IMR-90 (cell line): Measurements from ENCODE around the gene BMP2K. TPM values are rescaled to one million over a fixed set of nuclear protein-coding genes. Genes with fewer than 3 reads are reported as not detected.

Experiments used
- ATAC-seq: fragments of 200-7000 bp; cut with Tn5 transposase; 2 replicates; pipeline ENCODE4 v1.9.1; 2020; ENCODE audit warnings: low read depth, mild to moderate bottlenecking, moderate library complexity
- BruUV-seq: library from RNA; stranded (reverse); fragments of 400-500 nt; replicated peaks from 2 replicates; lab custom pipeline; 2021; lab: Mats Ljungman, UMichigan
- CTCF ChIA-PET: fragments of 300-600 bp; formaldehyde crosslinking; extraction: SDS; loops from one replicate; lab custom pipeline; 2021; ENCODE audit warnings: antibody characterized with exemption; lab: Yijun Ruan, JAX
- POLR2A ChIA-PET: fragments of 300-600 bp; sonication (Branson Sonifier 250); formaldehyde crosslinking; loops from one replicate; lab custom pipeline; 2022; ENCODE audit warnings: antibody characterized with exemption; ENCODE audit not compliant: unreplicated experiment; lab: Charles Lee
- DNase-seq: peaks from one replicate; pipeline ENCODE4 v3.0.0; 2013
- H2AFZ ChIP-seq: replicated peaks from 2 replicates; pipeline ENCODE3; 2013; ENCODE audit warnings: low read length, mild to moderate bottlenecking; ENCODE audit not compliant: poor library complexity
- H2AK5ac ChIP-seq: 2 replicates; pipeline ENCODE4 v1.6.1; 2013; ENCODE audit warnings: low read depth, low read length, inconsistent platforms
- H2AK9ac ChIP-seq: replicated peaks from 2 replicates; pipeline ENCODE3; 2013; ENCODE audit warnings: mild to moderate bottlenecking, low read depth, low read length, moderate library complexity; ENCODE audit not compliant: poor library complexity
- H2BK120ac ChIP-seq: 2 replicates; pipeline ENCODE4 v1.6.1; 2013; ENCODE audit warnings: low read depth, low read length, inconsistent platforms
- H2BK15ac ChIP-seq: 3 replicates; pipeline ENCODE4 v1.6.1; 2013; ENCODE audit warnings: low read depth, low read length, inconsistent platforms
- H2BK20ac ChIP-seq: 2 replicates; pipeline ENCODE4 v1.6.1; 2013; ENCODE audit warnings: low read depth, mild to moderate bottlenecking, inconsistent platforms, low read length, moderate library complexity
- H2BK5ac ChIP-seq: 2 replicates; pipeline ENCODE4 v1.6.1; 2013; ENCODE audit warnings: mild to moderate bottlenecking, low read depth, low read length, inconsistent platforms; ENCODE audit not compliant: poor library complexity, severe bottlenecking
- H3K14ac ChIP-seq: replicated peaks from 2 replicates; pipeline ENCODE4 v1.6.1; 2013; ENCODE audit warnings: low read depth, low read length, inconsistent platforms
- H3K18ac ChIP-seq: 2 replicates; pipeline ENCODE4 v1.6.1; 2013; ENCODE audit warnings: low read depth, low read length, control low read depth
- H3K23ac ChIP-seq: 2 replicates; pipeline ENCODE4 v1.6.1; 2013; ENCODE audit warnings: low read depth, low read length, inconsistent platforms
- H3K27ac ChIP-seq: 2 replicates; pipeline ENCODE4 v1.5.1; 2013; ENCODE audit warnings: mild to moderate bottlenecking, control low read depth, low read length; ENCODE audit not compliant: insufficient read depth
- H3K27me3 ChIP-seq: 2 replicates; pipeline ENCODE4 v1.6.1; 2013; ENCODE audit warnings: low read length; ENCODE audit not compliant: control insufficient read depth, insufficient read depth
- H3K36me3 ChIP-seq: 2 replicates; pipeline ENCODE4 v1.6.1; 2013; ENCODE audit warnings: low read length, mixed read lengths; ENCODE audit not compliant: control insufficient read depth, insufficient read depth
- H3K4ac ChIP-seq: 2 replicates; pipeline ENCODE4 v1.6.1; 2013; ENCODE audit warnings: low read depth, low read length, inconsistent platforms
- H3K4me1 ChIP-seq: 2 replicates; pipeline ENCODE4 v1.6.1; 2013; ENCODE audit warnings: low read length, mixed read lengths; ENCODE audit not compliant: control insufficient read depth, insufficient read depth
- H3K4me2 ChIP-seq: 2 replicates; pipeline ENCODE4 v1.6.1; 2013; ENCODE audit warnings: low read depth, mild to moderate bottlenecking, control low read depth, low read length, moderate library complexity
- H3K4me3 ChIP-seq: 2 replicates; pipeline ENCODE4 v1.5.1; 2013; ENCODE audit warnings: low read depth, mild to moderate bottlenecking, control low read depth, low read length, moderate library complexity; ENCODE audit not compliant: insufficient read depth
- H3K56ac ChIP-seq: 2 replicates; pipeline ENCODE4 v1.6.1; 2013; ENCODE audit warnings: low read length, inconsistent platforms; ENCODE audit not compliant: insufficient read depth; ENCODE audit errors: extremely low read depth
- H3K79me1 ChIP-seq, 2 experiments: 2 replicates each; pipeline ENCODE4 v1.6.1; 2013; ENCODE audit warnings: low read length in 2 of 2, inconsistent platforms in 1 of 2, low read depth in 1 of 2
- H3K9ac ChIP-seq: 2 replicates; pipeline ENCODE4 v1.6.1; 2013; ENCODE audit warnings: low read depth, low read length, control low read depth
- H3K9me1 ChIP-seq: 2 replicates; pipeline ENCODE4 v1.6.1; 2013; ENCODE audit warnings: low read length, inconsistent platforms; ENCODE audit not compliant: insufficient read depth
- H3K9me3 ChIP-seq: 2 replicates; pipeline ENCODE4 v1.6.1; 2013; ENCODE audit warnings: low read length; ENCODE audit not compliant: control insufficient read depth, insufficient read depth
- H4K20me1 ChIP-seq: 2 replicates; pipeline ENCODE4 v1.6.1; 2013; ENCODE audit warnings: low read length, inconsistent platforms; ENCODE audit not compliant: insufficient read depth
- H4K5ac ChIP-seq: 2 replicates; pipeline ENCODE4 v1.6.1; 2013; ENCODE audit warnings: mild to moderate bottlenecking, low read depth, low read length, control low read depth
- H4K8ac ChIP-seq, 2 experiments: 2 replicates each; pipeline ENCODE4 v1.6.1; 2013; ENCODE audit warnings: low read depth in 2 of 2, low read length in 2 of 2, control low read depth in 1 of 2, inconsistent platforms in 1 of 2
- H4K91ac ChIP-seq: 2 replicates; pipeline ENCODE4 v1.6.1; 2013; ENCODE audit warnings: low read depth, low read length, inconsistent platforms; ENCODE audit not compliant: insufficient read depth
- BHLHE40 ChIP-seq: fragments of 150-350 bp; IDR thresholded peaks from 2 replicates; pipeline ENCODE4 v1.6.1; 2016; ENCODE audit warnings: mild to moderate bottlenecking, low read depth, low read length
- CHD1 ChIP-seq: IDR thresholded peaks from 2 replicates; pipeline ENCODE4 v1.6.1; 2012; ENCODE audit warnings: low read depth, low read length, improper control_type of control experiment
- MAZ ChIP-seq: IDR thresholded peaks from 2 replicates; pipeline ENCODE4 v1.6.1; 2012; ENCODE audit warnings: low read depth, mild to moderate bottlenecking, low read length, improper control_type of control experiment, moderate library complexity, borderline replicate concordance
- MXI1 ChIP-seq: IDR thresholded peaks from 2 replicates; pipeline ENCODE4 v1.6.1; 2012; ENCODE audit warnings: low read depth, mild to moderate bottlenecking, low read length, moderate library complexity, borderline replicate concordance
- NFE2L2 ChIP-seq: fragments of 150-350 bp; IDR thresholded peaks from 2 replicates; pipeline ENCODE4 v1.6.1; 2016; ENCODE audit warnings: low read depth, mild to moderate bottlenecking, low read length
- RCOR1 ChIP-seq: IDR thresholded peaks from 2 replicates; pipeline ENCODE4 v1.6.1; 2012; ENCODE audit warnings: mild to moderate bottlenecking, low read length, improper control_type of control experiment; ENCODE audit not compliant: insufficient replicate concordance
- dilution Hi-C: fragments of 300-500 bp; cut with HindIII; formaldehyde crosslinking; loops from one replicate; pipeline ENCODE4 v1.14.3; 2018; ENCODE audit warnings: low sequenced_read_pairs; ENCODE audit not compliant: unreplicated experiment
- in situ Hi-C: fragments of 300-500 bp; cut with MboI; formaldehyde crosslinking; loops from 3 replicates; pipeline ENCODE4 v1.14.3; 2019; ENCODE audit warnings: low sequenced_read_pairs, inconsistent platforms, mixed read lengths
- intact Hi-C: fragments of 100-400 bp; cut with micrococcal nuclease; formaldehyde crosslinking; loops from 2 replicates; pipeline ENCODE4 v1.10.0; 2022
- polyA plus RNA-seq, 3 experiments: library from polyadenylated mRNA; depleted of rRNA; stranded (reverse); fragments of >200 nt; gene quantifications; 2 replicates each; pipeline ENCODE4 v1.2.3, GENCODE V29; 2012; ENCODE audit warnings: low replicate concordance in 1 of 3
- total RNA-seq: library from RNA; depleted of rRNA; stranded (reverse); fragments of >200 nt; gene quantifications from 2 replicates; pipeline ENCODE4 v1.2.3, GENCODE V29; 2012
- TF ChIP-seq, protein P1 (sequence below): conservative IDR thresholded peaks from 2 replicates; pipeline ENCODE4 v1.5.1; 2012; ENCODE audit warnings: mild to moderate bottlenecking, low read depth, low read length, improper control_type of control experiment

BMP2K gene
- total and polyA plus RNA-seq, 2 of the 4 experiments (the other 2 are of a cell fraction) = 15.8 to 46.1 TPM

DNA sequence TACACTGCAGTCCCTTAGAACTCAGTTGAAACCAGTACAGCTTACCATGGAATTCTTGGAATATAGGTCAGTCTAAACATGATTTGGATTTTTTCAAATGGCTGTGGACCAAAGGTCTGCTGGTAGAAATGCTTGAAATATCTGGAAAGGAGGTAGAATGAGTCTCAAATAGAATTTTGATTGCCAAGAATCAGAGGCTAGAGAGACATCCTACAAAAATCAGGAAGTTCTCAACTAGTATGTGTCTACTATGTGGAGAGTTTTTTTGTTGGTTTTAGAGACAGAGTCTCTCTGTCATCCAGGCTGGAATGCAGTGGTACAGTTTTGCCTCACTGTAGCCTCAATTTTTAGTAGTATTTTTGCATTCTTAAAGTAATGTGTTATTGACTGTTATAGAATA lies 109.4 kb downstream of the BMP2K start:
- no peak overlapping the region for H4K8ac ChIP-seq
- no peak overlapping the region for H3K23ac ChIP-seq
- intact Hi-C loops (no loop called here), in situ Hi-C loops (no loop called here), dilution Hi-C loops (no loop called here)
- no peak overlapping the region for H3K4ac ChIP-seq
- H4K20me1 ChIP-seq = no peaks in the 10 kb centered on the region
- ChIA-PET CTCF (no interaction called here), POLR2A (no interaction called here)
- TF ChIP-seq MAZ = no peak
- TF ChIP-seq, protein P1, sequence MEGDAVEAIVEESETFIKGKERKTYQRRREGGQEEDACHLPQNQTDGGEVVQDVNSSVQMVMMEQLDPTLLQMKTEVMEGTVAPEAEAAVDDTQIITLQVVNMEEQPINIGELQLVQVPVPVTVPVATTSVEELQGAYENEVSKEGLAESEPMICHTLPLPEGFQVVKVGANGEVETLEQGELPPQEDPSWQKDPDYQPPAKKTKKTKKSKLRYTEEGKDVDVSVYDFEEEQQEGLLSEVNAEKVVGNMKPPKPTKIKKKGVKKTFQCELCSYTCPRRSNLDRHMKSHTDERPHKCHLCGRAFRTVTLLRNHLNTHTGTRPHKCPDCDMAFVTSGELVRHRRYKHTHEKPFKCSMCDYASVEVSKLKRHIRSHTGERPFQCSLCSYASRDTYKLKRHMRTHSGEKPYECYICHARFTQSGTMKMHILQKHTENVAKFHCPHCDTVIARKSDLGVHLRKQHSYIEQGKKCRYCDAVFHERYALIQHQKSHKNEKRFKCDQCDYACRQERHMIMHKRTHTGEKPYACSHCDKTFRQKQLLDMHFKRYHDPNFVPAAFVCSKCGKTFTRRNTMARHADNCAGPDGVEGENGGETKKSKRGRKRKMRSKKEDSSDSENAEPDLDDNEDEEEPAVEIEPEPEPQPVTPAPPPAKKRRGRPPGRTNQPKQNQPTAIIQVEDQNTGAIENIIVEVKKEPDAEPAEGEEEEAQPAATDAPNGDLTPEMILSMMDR = no peak
- TF ChIP-seq MXI1 = no peak
- TF ChIP-seq NFE2L2 = no peak
- no peak for TF ChIP-seq BHLHE40
- TF ChIP-seq CHD1 = no peak
- TF ChIP-seq RCOR1 = no peak
- H2AK5ac ChIP-seq = no peak overlapping the region
- H3K27ac ChIP-seq = no peak overlapping the region
- H2AK9ac ChIP-seq = no peak overlapping the region
- no peak overlapping the region for H3K4me3 ChIP-seq
- no peaks in the 10 kb centered on the region for H3K9me1 ChIP-seq
- no peaks in the 10 kb centered on the region for H3K27me3 ChIP-seq
- H2BK5ac ChIP-seq = peak overlapping the region; percentile 2
- H4K91ac ChIP-seq = no peak overlapping the region
- H3K56ac ChIP-seq = no peak overlapping the region
- BruUV-seq = no TSS peak
- peak overlapping the region; percentile 28; the same call in 1 of the 2 replicates for H3K4me2 ChIP-seq
- DNase-seq (peak; percentile 48), ATAC-seq (peak; percentile 91)
- no peak overlapping the region for H2BK20ac ChIP-seq
- no peak overlapping the region for H3K18ac ChIP-seq
- H2BK15ac ChIP-seq = no peak overlapping the region
- peaks cover 5% of the 10 kb centered on the region; the same call in 1 of the 2 replicates for H3K4me1 ChIP-seq
- no peak overlapping the region for H2AFZ ChIP-seq
- H3K79me1 ChIP-seq = peaks cover 0 to 4% of the 10 kb centered on the region in 2 experiments; a peak in 1 of 4 replicates
- H3K9ac ChIP-seq = no peak overlapping the region
- H4K5ac ChIP-seq = no peak overlapping the region
- H3K36me3 ChIP-seq = no peaks in the 10 kb centered on the region
- H2BK120ac ChIP-seq = no peak overlapping the region
- H3K9me3 ChIP-seq = no peaks in the 10 kb centered on the region
- no peak overlapping the region for H3K14ac ChIP-seq
